OCI-M2 (cell line): ENCODE measurements around the gene SLC44A4.
"Not testable (repeated sequence)": the region's sequence is repeated elsewhere in the genome, so short reads cannot be mapped to it uniquely, and the experiment has no call there.

Source experiments
- DNase-seq: peaks from one replicate; lab custom pipeline; 2025; ENCODE audit not compliant: unreplicated experiment; lab: John Stamatoyannopoulos, UW

The SLC44A4 gene

DNA sequence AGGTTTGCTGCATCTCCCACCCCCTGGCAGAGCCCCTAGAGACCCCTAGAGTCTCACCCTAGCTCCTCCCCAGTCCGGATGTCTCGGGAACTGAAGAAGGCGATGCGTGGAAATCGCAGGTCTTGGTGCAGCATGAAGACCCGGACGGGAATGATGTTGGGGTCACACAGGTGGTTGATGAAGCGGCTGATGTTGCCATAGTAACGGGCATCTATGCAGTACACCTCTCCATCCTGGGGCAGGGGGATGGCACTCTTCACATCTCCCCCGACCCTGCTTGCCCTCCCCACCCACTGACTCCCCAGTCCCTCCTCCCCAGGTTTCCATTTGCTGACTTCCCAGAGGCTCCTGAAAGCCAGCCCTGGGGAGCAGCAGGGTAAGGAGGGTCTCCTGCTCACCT lies 1.8 kb upstream of the SLC44A4 start:
- DNase-seq, result no peak

DNA sequence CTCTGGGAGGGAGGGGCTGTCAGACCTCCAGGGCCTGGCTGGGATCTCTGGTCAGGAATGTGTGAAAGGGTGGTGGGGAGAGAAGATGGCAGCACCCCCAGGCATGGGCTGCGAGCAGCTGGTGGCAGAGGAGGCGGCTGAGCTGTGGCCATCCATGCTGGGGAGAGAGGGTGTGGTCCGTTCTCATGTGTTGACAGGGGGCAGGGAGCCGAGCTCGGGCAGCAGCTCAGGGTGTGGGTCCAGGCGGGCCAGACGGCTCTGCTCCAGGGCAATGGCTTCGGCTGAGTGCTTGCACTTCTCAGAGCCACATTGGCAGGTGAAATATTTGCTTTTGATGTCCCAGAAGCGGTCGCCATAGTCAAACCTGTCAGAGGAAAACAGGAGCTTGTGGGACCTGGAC lies 1.1 kb upstream of the SLC44A4 start:
- DNase-seq, result no peak

DNA sequence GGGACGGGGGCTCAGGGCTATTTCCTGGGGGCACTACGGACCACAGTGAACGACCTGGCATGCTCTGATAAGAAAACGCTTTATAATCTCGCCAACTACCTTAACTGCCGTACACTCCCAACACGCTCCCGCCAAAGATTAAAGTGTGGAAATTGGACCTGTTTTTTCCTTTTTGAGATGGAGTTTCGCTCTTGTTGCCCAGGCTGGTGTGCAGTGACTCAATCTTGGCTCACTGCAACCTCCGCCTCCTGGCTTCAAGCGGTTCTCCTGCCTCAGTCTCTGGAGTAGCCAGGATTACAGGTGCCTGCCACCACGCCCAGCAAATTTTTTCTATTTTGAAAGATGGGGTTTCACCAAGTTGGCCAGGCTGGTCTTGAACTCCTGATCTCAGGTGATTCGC lies 346 bp upstream of the SLC44A4 start:
- DNase-seq, result no peak

DNA sequence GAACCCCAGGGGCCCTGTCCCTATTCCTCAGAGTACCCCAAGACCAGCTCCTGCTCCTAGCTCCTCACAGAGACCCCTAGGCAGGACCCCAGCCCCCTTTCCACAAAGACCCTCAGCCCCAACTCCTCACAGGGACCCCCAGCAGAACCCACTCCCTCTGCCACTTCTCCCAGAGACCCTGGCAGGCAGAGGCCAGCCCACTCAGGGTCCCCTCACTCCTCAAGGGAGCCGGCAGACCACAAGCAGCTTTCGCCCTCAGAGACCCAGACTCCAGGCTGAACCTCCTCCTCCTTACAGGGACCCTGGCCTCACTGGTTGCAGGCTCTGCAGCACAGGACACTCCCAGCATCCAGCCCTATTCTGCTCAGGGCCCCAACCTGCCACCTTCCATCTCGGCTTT lies 575 bp downstream of the SLC44A4 start:
- DNase-seq, result no peak

DNA sequence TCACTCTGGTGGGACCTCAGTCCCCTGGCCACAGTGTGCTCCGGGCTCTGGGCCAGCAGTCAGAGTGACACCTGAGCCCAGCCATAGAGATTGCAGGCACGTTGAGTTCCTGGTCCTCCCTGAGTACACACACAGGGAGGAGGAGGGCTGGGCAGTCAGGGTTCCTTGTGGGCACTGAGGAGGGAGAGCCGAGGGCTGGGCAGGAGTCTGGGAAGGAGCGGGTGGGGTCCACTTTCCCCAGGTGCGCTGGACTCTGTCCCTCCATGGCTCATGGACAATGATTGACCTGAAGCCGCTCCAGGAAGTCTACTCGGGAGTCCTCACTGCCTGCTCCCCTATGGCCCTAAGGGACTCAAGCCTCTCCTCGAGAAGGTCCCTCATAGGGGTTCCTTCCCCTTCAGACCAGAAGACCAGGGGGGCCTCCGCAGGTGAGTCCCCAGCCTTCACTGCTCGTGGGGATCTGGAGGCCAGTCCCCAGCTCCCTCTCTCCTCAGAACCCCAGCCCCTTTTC lies 1.1 kb downstream of the SLC44A4 start:
- DNase-seq, result no peak

DNA sequence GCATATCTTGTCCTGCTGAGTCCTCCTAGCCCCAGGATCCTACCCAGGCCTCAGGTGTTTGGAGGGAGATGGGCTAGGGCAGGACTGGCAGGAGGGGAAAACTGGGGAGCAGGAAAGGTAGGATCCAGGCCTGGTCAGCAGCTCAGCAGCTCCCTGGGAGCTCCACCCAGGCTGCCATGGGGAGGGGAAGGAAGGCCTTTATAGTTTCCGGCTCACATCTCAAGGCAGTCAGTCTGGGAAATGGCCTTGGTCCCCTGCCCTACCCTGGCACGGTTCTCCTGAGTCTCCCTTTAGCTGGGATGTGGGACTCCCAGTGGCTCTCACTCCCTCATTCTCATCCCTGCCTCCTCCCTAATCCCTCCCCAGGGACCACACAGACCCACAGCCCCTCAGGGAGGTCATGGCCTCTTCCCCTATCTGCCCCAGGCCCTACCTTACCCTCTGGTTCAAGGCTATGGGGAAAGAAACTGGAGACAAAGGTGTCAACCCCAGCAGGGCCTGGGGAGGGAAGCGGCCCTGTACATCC lies 1.6 kb downstream of the SLC44A4 start:
- no peak for DNase-seq

DNA sequence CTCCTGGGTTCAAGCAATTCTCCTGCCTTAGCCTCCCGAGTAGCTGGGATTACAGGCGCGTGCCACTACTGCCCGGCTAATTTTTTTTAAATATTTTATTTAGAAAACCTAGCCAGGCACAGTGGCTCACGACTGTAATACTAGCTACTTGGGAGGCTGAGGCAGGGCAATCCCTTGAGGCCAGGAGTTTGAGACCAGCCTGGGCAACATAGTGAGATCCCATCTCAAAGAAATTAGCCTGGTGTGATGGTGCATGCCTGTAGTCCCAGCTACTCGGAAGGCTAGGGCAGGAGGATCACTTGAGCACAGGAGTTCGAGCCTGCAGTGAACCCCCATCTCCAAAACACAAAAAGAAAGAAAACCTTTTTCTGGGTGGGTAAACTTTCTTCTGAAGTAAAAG lies 2.4 kb downstream of the SLC44A4 start:
- no peak for DNase-seq

DNA sequence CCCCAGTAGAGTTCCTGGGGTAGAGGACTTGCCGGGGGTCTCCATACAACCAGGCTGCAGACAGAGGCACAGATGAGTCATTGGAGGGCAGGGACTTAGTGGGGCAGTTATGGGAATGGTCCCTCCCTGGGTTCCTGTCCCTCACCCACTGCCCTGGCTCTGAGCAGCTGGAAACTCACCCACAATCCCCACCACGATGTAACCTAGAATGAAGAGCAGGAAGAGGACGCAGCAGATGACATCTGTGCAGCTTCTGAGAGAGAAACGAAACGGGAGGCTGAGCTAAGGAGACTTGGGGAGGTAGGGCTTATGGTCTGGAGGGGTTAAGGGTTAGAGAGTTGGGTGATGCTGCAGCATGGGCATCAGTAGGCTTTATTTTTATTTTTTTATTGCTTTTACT lies 2.9 kb downstream of the SLC44A4 start:
- no peak for DNase-seq

DNA sequence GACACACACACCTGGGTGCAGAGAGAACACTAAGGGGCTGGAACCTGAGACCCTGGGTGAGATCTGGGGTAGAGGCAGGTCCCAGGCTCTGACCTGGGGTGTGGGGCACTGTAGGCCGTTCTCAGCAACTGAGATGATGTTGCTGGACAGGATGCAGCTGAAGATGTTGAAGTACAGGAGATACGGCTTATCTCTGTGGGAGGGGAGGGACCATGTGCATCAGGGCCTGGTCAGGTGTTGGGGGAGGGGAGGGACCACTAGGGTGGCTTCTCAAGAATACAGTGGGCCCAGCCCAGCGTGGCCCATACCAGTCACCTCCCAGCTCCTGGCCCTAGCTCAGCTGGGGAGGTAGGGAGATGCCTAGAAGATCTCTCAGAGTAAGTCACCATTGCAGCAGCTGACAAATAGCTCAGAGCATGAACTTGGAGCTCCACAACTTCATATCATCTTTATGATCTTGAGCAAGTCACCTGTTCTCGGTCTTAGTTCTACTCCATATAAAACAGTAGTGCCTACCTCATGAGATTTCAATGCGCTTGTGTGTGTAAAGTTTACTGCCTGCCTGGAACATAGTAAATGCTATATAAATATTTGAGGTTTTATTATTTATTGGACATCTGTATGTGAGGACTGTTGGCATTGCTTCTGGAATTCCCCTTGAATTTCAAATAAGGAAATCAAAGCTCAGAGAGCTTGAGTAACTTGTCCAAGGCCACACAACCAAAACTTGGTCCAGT lies 3.8 kb downstream of the SLC44A4 start:
- no peak for DNase-seq

DNA sequence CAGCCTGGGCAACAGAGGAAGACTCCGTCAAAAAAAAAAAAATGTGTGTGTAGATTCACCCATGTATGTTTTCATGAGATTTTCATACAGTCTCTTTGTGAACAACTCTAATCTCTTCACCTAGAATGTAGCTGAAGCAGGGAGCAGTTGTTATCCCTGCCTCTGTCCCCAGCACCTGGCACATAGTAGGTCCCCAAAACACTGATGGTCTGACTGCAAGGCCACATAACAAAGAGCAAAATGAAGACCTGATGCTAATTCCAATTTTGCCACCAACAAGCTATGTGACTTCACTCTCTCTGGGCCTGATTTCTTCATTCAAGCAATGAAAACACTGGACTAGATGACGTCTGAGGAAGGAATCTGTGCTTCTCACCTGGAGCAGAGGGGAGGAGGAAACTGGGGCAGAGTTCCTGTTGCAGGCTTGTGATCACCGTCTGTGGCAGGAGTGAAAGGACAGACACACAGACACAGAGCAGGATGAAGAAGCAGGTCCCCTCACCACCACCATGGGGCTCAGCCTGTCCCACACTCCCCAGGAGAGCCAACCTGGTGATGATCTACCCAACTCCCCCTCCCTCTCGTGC lies 4.6 kb downstream of the SLC44A4 start:
- no peak for DNase-seq

DNA sequence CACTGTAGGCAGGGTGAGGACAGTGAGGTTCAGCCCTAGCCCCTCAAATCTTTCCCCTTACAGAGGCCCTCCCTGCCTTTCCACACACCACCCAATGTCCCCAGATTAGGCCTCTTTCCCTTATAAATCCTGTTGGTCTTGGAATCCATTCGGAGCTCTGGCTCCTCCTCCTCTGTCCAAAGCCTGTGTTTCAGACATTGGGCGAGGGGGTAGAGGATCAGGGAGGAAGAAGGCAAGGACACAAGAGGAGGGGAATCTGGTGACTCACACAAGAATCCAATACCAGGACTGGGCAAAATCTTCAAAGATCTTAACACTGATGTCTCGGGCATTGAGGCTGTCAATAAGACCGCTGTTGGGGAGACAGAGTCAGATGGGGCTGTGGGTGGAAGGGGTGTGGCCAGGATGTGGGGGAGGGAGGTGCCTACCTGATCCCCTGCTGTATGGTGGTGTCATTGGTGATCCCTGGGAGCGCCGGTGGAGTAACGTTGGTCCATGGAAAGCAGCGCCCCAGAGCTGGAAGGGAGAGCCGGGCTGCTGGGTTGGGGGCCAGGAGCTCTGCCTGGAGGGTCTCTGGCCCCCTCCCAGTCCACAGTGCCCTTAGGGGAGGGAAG lies 7.6 kb downstream of the SLC44A4 start:
- no peak for DNase-seq

DNA sequence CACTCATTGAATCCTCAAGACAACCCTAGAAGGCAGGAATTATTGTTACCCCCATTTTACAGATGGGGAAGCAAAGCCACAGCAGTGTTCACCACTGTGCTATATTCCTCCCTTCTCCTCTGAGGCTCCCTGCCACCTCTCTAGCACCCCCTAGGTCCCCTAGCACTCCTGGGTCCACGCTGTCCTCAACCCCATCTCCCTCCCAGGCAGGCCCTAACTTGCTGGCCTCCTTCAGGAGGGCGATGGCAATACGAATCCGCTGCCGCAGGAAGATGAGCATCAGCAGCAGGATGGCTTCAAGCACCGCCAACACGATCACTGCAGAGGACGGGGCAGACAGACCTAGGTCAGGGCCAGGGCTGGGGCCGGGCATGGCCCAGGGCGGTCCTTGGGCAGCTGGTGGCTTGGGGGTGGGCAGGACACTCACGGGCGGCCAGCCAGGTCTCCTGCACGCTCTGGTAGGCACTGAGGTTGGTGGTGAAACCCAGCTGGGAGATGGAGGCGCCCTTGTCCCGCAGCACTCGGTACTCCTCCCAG lies 8.3 kb downstream of the SLC44A4 start:
- no peak for DNase-seq

DNA sequence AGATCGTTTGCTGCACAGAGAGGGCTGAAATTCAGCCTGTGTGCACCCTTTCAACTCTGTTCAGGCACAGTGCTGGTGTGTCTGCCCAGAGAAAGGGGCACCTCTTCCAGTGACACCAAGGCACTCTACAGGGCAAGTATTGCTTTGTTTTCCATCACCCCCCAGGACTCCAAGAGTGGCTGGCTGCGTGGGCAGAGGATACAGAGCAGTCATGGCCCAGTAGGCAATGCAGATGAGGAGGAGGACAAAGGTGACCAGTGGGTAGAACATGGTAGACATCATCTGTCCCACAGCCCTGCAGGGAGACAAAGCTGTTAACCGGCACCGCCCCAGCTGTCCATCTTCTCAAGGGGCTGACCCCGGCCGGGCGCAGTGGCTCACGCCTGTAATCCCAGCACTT lies 9.5 kb downstream of the SLC44A4 start:
- DNase-seq, result no peak

DNA sequence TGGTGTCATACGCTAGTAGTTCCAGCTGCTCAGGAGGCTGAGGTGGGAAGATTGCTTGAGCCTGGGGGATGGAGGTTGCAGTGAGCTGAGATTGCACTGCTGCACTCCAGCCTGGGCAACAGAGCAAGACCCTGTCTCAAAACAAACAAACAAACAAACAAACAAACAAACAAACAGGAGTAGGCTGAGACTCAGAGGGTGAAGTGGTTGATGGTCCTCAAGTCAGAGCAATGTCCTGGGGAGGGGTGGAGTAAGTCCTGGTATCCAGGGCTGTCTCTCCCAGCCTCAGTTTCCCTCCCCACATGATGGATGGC lies 10.2 kb downstream of the SLC44A4 start:
- DNase-seq, result not testable (repeated sequence)

DNA sequence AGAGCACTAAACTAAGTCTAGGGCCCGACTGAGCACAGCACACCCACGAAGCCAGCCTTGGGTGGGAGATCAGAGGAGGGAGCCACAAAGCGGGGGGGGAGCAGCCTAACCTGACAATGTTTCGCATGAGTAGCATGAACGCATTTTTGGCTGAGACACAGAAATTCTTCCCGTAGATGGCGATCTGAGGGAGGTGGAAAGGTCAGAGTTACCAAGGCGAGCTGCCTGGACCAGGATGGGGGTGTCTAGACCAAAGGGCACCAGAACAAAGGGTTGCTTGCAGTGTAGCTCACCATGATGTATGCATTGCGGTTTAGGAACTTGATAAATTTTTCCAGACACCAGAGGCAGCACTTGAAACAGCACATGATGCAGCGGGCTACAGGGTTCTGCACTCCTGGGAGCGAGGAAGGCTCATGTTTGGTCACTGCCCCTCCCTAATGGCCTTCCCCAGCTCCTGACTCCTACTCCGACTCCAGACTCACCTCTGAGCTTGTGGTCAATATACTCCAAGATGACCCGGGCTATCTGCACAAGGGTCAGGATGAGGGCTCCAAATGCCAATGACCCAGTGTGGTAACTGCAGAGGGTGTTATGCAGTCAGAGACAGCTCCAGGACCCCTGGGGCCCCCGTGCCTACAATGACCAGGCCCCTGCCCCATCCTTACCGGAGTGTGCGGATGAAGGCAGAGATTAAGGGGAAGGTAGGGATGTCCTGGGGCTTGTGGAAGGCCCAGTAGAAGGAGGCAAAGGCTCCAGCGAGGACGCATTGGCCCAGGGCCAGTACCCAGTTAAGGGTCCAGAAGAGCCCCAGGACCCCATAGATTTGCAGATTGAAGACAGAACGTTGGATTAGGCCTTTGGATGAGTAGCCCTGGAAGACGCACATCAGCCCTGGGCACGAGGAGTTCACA lies 13.3 kb downstream of the SLC44A4 start:
- DNase-seq, result no peak

DNA sequence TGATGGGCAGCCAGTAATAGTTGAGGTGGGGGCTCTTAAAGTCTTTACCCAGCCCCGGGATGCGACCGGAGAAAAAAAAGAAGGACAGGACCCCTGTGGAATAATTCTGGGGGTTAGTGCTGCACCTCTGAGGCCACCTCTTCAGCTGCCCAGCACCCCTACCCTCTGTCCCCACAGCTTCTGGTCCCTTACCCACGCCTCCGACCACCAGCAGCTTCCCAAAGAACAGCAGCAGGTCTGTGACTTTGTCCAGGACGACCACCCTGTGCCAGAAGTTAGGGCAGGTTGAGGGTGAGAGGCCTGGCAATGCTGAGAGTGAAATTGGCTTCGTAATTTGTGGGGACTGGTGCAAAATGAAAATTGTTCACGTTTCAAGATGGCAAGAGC lies 14.0 kb downstream of the SLC44A4 start:
- no peak for DNase-seq

DNA sequence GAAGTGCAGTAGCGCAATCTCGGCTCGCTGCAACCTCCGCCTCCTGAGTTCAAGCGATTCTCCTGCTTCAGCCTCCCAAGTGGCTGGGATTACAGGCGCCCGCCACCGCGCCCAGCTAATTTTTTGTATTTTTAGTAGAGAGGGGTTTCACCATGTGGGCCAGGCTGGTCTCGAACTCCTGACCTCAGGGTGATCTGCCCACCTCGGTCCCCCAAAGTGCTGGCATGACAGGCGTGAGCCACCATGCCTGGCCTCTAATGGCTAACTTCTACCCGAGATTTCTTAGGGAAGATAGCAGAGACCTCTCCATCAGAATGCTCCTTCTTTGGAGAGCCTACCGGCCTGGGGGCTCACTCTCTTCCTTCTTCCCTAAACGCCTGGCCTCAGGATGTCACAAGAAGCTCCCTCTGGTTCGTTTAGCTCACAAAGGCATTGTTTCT lies 14.7 kb downstream of the SLC44A4 start:
- DNase-seq, result not testable (repeated sequence)

DNA sequence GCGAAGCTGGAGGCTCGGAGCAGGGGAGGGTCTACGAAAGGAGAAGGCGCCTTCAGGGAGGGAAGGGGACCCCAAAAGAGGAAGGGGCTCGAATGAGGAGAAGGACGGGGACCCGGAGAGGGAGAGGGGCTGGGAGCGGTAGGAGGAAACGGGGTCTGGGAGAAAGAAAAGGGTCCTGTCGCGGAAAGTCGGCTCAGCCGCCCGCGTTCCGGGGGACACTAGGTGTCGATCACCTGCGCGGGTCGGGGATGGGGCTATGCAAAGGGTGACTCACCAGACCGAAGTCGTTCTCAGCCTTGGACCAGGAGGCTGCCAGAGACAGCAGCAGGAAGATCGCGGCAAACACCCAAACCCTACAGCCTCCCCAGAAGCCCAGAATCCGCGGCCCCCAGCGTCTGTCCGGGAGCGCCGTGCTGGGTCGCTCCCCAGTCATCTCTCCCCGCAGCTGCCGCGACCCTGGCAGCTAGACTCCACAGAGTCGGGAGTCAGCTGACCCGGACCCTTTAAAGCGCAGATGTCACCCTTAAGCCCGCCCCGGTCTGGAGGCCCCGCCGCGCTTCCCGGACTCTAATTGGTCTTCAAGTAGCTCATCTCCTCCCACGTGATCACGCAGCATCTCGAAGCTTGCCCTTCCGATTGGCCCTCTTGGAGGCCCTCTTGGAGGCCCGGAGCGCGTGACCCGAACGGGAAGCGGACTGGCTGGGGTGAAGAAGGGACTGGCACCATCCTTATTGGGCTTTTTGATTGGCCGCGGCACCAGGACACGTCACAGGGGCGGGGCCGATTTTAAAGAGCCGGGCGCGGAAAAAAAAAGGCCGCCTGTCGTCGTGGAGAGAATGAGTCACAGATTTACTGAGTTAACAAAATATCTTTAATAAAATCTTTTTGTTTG lies 16.2 kb downstream of the SLC44A4 start, which contains the start of gene NEU1:
NEU1 (minus strand) TSS at position 478 of the 892 bp plus-strand sequence; CDS start at position 433, 45 bp downstream.
- DNase-seq, result peak; percentile 96

DNA sequence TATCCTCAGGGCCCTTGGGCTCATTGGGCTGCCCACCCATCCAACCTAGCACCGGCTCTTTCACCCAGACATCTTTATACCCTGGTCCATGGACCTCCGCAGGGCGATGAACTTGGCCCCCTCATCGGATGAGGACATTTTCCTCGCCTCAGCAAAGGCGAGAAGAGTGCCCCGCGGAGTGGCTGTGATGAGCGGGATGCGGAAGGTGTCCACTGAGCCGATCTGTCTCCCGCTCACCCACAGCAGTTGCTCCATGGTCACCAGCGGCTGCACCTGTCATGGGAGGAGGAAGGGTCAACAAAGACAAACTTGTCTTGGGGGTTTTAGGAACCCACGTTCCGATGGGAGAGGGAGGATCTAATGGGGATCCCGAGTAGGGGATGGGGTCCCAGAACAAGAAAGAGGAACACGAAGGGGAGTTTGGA lies 16.9 kb downstream of the SLC44A4 start:
- no peak for DNase-seq

DNA sequence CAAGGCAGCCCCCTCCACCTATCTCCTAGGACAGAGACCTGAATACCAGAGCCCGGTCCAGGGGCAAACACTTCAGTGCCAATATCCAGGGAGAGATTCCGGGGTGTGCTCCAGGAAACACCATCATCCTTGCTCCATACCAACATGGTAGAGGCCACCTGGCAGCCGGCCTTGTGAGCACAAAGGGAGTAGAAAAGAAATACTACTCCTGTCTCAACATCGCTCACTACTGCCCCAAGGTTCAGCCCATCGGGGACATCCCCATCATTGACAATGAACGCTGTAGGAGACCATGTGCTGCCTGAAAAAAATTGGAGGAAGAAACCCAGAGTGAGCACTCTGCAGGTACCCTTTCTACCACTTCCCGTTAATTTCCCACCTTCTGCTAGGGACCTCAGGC lies 17.6 kb downstream of the SLC44A4 start:
- DNase-seq, result no peak
